AG08395 (cell line): Measurements from ENCODE around the gene CEP78.
"Not testable (repeated sequence)": the region's sequence is repeated elsewhere in the genome, so short reads cannot be mapped to it uniquely, and the experiment has no call there.

Source experiments
- DNase-seq: peaks from one replicate; pipeline ENCODE4 v3.0.0; 2012; ENCODE audit warnings: mixed read lengths, low spot score

The CEP78 gene

DNA sequence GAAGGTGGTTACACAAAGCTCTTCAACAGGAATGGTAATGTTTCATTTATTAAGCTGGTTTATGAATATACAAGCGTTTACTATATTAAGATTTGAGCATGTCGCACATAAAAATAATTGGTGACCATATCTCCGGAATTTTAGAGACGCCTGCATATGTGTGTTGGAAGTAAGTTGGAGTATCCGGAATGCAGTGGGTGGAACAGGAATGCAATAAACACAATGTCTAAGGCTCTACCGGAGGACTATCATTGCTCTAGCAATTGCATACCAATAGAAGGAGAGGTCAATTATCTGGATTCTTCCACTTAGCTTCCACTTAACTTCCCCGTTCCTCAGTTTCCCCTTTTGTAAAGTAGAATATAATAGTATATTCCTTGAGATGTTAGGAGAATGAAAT is 1.1 kb upstream of the CEP78 start:
- peak; percentile 34 for DNase-seq

DNA sequence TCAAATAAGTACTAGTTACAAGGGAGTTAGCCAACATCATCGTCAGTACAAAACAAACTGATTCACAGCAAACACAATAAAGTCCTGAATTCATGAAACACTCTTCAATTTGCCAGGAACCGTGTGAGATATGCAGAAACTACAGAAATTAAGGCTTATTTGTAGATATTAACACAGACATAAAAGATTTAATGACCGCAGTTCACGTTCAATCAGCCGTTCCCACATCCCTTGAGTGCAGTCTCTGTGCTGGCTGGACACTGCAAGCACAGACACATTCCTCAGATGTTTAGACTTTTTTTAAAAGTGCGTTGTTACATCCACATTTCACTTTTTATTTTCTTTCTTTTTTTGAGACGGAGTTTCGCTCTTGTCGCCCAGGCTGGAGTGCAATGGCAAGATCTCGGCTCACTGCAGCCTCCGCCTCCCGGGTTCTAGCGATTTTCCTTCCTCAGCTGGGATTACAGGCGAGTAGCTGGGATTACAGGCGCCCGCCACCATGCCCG is 566 bp upstream of the CEP78 start:
- DNase-seq = peak; percentile 43

DNA sequence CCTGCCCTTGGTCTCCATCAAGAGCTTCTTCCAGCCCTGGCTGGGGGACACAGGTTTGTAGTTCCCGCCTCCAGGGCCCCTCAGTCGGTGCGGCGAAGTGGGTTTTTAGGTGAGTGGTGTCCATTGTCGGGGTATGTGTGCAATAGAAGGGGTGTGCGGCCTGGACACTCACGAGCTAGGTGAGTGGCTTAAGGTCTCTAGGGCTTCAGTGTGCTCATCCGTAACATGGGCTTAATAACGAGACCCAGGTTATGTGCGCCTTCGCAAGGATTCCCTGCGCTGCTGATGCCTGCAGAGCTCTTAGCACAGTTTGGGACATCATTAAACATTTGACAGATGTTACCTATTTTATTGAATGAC is 656 bp downstream of the CEP78 start:
- peak; percentile 9 for DNase-seq

DNA sequence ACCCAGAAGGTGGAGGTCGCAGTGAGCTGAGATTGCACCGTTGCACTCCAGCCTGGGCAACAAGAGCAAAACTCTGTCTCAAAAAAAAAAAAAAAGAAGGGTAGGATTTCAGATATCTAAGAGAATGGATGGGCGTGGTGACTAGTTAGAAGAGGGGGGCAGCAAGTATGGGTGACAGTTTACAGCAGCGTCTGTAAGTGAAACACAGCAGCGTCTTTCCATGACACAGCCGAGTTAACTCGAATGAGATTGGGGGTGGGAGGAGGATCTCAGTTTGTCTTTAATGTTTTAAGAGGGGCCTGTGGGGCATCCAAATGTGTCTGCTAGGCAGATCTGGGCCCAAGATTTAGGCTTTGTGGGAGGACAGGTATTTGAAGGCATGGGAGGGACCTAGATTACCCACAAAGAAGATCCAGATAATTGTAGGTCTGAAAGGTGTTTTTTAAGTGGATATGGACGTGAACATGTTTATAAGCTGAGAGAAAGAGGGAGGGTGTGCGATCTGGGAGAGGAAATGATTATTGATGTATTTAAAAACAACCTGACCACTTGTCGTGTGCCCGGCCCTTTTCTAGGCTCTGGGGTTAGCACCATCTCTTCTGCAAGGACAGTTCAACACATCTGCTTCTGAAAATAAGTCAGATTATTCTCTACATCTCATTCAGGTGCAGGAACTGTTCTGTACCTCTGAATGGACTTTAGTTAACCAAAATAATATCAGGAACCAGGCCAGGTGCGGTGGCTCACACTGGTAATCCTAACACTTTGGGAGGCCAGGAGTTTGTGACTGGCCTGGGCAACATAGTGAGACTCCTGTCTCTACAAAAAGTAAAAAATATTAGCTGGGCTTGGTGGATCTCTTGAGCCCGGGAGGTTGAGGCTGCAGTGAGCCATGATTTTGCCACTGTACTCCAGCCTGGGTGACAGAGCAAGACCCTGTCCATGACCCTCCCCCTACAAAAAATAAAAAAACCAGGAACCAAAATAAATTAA is 2.5 kb downstream of the CEP78 start:
- DNase-seq = no peak

DNA sequence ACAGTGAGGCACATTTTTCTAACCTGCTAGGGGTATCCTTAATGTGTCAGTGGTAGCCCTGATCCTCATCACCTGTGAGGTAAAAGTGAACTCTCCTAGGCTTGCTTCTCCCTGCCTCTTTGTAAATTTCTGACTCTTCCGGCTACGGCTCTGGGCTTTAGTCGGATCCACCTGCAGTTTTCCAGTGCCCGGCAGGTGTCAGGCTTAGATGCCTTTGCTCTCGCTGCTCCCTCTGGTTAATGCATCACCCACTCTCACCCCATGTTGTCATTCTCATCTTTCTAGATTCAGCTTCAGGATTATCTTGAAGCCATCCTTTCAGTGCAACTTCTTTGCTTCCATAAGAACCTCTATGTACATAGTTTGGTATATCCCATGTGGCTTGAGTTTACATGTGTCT is 3.6 kb downstream of the CEP78 start:
- DNase-seq = no peak

- no peak for DNase-seq
Observed at GRCh38 chr9:78242041-78242440, 6.2 kb downstream of the CEP78 start.

- no peak for DNase-seq
Observed at GRCh38 chr9:78243130-78243529, 7.3 kb downstream of the CEP78 start.

- no peak for DNase-seq
Observed at GRCh38 chr9:78245401-78245800, 9.5 kb downstream of the CEP78 start.

DNA sequence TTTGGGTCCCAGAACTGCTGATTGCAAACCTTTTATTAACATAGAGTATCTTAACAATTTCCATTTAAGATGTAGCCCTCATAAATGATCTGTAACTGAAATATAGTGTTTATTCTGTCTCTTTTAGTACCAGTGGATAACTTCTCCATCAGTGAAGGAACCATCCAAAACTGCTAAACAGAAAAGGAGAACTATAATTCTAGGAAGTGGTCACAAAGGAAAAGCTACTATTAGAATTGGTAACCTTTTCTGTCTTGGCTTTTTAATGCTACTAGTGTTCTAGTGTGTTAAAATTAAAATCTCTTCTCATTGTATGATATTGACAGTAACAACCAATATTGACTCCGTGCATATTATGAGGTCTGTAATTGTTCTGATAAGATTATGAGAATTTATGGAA is 12.8 kb downstream of the CEP78 start:
- no peak for DNase-seq

DNA sequence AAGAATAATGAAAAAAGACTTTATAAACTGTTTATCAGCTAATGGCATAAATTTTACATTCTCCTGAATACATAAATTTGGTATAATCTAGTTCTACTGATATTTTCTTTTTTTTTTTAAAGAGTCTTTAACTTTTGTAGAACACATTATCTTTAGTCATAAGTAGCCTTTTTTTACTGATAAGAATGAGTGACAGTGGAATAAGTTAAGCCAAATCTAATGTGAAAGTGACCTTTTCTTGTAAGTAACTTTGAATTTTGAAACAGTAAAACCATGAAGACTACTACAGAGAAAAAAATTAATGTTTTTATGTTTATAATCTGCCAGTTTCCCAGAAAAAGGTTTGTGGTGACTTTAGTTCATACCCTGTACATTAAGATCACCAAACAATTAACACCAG is 13.7 kb downstream of the CEP78 start:
- no peak for DNase-seq

- DNase-seq = no peak
Observed at GRCh38 chr9:78252616-78253015, 16.7 kb downstream of the CEP78 start.

GRCh38 chr9:78253285-78253684 is 17.4 kb downstream of the CEP78 start:
- DNase-seq = no peak

DNA sequence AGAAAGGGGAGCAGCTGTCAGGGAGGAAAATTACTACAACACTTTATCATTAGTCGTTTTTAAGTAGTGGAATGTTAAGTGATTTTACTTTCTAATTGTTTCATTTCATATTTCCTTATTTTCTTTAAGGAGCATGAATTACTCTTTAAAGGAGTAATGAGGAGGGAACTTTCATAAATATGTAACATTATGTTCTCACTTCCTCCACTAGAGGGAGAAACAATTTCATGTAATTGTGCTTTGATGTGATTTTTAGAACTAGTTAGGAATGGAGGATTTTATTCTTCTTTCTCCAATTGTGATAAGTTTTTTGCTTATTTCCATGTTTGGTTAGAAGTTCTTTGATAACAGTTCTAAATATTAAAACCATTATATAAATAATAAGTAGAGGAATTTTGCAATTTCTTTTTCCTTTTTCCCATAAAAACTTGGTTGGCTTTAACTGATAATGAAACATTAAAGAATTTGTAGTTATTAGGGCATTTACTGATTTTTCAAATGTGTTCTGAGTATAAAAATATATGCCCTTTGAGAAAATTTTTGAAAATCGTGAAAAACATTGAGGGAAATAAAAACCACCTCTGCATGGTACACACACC is 25.6 kb downstream of the CEP78 start:
- peak; percentile 39 for DNase-seq

- no peak for DNase-seq
Observed at GRCh38 chr9:78262655-78263054, 26.8 kb downstream of the CEP78 start.

DNA sequence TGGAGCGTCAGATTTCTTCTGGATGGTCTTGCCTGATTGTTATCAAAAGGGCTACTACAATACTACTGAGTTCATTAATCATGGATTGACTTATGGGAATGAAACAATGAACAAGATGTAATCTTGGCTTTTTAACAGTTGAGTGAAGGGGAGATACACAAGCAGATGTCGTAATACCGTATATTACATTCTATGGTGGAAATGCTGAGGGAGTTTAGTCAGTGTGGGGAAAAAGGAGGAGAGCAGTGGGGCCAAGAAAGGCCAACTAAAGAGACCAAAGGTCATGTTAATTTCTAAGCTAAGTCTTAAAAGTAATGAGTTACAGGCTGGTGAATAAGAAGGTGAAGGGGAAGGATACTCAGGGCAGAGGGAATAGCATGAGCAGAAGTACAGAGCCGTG is 32.0 kb downstream of the CEP78 start:
- no peak for DNase-seq

DNA sequence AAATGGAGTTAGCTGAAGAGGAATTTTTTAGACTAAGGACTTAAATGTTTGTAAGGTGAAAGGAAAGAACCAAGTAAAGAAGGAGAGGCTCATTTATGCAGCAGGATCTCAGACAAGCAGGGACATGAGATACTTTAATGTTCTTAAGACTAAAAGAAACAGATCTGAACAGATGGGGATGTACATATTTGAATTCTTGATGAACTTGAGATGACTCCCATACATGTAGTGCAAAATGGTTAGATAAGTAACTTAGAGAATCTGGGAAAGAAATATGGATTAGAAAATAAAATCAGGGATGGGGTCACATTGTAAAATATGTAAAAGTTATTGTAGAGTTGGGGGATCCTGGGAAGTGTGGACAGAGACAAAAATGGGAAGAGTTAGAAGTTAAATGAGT is 33.9 kb downstream of the CEP78 start:
- no peak for DNase-seq

DNA sequence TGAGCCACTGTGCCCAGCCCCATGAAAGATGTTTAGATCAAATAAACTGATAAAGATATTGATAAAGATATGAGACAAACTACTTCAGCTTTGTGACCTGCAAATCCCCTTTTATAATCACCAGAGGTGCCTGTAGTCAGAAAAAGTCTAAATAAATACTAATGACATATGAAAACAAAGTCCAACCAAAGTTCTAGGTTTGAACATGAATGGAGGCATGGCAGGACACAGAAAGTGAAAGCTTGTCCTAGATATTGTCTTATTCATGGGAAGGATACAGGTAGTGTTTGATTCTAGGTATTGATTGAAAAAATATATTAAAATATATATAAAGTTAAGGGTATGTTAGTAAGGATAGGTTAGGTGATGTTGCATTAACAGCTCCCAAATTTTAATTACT is 36.4 kb downstream of the CEP78 start:
- no peak for DNase-seq

GRCh38 chr9:78273761-78274160 is 37.9 kb downstream of the CEP78 start:
- DNase-seq = no peak

DNA sequence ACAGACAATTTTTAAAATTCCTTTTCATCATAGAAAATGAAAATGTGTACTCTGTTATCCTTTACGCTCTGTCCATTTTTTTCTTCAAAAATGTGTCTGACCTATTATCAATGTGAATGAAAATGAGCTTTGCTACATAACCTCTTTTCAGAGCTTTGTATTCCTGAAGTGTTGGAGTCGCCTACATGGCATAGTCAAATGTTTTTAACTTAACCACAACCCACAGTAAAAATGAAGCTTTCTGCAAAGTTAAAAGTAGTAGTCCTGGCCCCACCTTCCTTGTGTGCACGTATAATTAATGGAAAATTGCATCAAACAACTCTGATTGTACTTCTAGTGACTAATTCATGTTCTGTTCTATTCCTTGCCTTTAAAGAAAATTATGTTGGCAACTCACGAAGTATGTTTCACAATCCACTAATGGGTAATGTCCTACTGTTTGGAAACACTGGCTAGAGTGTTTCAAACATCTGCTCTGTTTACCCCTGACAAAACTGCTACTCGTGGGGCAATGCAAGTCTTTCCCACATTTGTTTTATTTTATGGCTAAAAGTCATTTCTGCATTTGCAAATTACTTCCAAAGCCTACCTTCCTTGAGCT is 42.4 kb downstream of the CEP78 start:
- peak; percentile 61 for DNase-seq

DNA sequence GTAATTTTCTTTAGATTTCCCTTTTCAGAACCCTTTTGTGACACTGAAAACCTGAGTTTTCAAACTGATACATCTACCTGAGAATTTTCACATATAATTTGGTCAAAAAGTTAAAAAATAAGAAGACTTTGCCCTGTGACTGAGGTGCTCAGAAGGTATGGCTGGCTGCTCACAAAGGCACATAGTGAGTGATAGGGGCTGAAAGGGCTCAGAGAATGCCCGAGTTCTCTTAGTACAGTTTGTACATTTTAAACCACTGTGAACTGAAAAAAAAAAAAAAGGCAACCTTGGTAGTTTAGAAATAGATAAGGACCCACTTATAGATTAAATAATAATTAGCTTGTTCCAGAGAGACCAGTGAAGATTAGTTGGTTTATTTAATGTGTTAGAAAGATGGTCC is 42.9 kb downstream of the CEP78 start:
- DNase-seq = no peak

DNA sequence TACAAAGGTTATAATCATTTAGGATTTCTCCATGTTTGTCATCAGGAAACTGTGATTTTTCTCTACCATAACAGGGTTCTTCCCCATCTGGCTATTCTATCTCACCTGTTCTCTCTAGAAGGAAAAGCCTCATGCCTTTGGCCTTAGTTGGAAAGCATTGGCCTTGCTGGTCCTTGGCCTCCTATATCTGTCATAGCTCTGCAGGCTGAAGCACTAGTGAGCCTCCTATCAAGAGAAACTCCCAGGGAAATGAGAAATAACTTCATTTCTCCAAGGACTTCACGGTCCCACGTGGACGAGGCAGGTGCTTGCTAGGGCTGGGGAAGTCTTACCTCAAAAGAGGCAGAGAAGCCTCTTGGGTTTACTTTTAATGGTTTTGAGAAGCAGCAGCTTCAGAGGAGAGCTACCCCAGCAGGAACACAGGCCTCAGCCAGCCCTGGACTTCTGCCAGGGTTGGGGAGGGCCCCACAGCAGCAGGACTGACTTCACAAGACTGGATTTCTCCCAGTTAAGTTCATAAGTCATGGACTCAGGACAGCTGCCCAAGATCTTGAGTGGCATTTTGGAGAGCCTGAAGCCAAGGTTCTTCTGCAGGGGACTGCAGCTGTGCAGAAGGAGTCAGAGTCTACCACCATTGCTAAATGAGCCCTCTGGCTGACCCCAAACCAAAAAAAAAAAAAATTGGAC is 45.2 kb downstream of the CEP78 start:
- no peak for DNase-seq

DNA sequence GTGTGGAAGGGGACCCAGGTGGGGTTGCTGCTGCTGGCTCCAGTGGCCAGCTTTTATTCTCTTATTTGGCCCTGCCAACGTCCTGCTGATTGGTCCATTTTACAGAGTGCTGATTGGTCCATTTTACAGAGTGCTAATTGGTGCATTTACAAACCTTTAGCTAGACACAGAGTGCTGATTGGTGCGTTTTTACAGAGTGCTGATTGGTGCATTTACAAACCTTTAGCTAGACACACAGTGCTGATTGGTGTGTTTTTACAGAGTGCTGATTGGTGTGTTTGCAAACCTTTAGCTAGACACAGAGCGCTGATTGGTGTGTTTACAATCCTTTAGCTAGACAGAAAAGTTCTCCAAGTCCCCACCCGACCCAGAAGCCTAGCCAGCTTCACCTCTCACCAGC is 48.3 kb downstream of the CEP78 start:
- DNase-seq = not testable (repeated sequence)
